RCC 7860 (cell line): ENCODE results near the gene ARHGAP10.
"Not testable (repeated sequence)": the region's sequence is repeated elsewhere in the genome, so short reads cannot be mapped to it uniquely, and the experiment has no call there.

ENCODE experiments used
- DNase-seq: peaks from one replicate; pipeline ENCODE4 v3.0.0-alpha.2; 2015; ENCODE audit warnings: low spot score
- FAIRE-seq: peaks from 2 replicates; lab custom pipeline; 2012; peaks lifted over from hg19 to GRCh38; lab: Jason Lieb, UNC

Gene ARHGAP10

GRCh38 chr4:148078061-148078460 is 346.2 kb downstream of the ARHGAP10 start:
- FAIRE-seq (no peak), DNase-seq (no peak)

GRCh38 chr4:148079961-148080360 is 348.1 kb downstream of the ARHGAP10 start:
- no peak for FAIRE-seq

GRCh38 chr4:148081267-148081666 is 349.4 kb downstream of the ARHGAP10 start:
- FAIRE-seq (no peak), DNase-seq (no peak)

More at GRCh38 chr4:148079961-148080360, 348.1 kb downstream of the ARHGAP10 start:
- DNase-seq: no peak

GRCh38 chr4:148081745-148082144 is 349.9 kb downstream of the ARHGAP10 start:
- no peak for DNase-seq
- FAIRE-seq: no peak

- not testable (repeated sequence) for FAIRE-seq, DNase-seq
Measured at GRCh38 chr4:148083073-148083472, 351.2 kb downstream of the ARHGAP10 start.

GRCh38 chr4:148089624-148090023 is 357.7 kb downstream of the ARHGAP10 start:
- FAIRE-seq (no peak), DNase-seq (no peak)

GRCh38 chr4:148090029-148090428 is 358.1 kb downstream of the ARHGAP10 start:
- no peak for DNase-seq
- FAIRE-seq: no peak

- DNase-seq: no peak
- no peak for FAIRE-seq
Measured at GRCh38 chr4:148090503-148091476, 358.9 kb downstream of the ARHGAP10 start.

- FAIRE-seq (no peak), DNase-seq (no peak)
Measured at GRCh38 chr4:148091896-148092295, 360.0 kb downstream of the ARHGAP10 start.

- no peak for FAIRE-seq
Measured at GRCh38 chr4:148092316-148093014, 360.6 kb downstream of the ARHGAP10 start.

GRCh38 chr4:148093065-148093464 is 361.2 kb downstream of the ARHGAP10 start:
- DNase-seq (no peak), FAIRE-seq (no peak)

More at GRCh38 chr4:148092316-148093014, 360.6 kb downstream of the ARHGAP10 start:
- DNase-seq: no peak

GRCh38 chr4:148094149-148094548 is 362.3 kb downstream of the ARHGAP10 start:
- FAIRE-seq: no peak
- no peak for DNase-seq

GRCh38 chr4:148095346-148095923 is 363.5 kb downstream of the ARHGAP10 start:
- DNase-seq (no peak), FAIRE-seq (no peak)

- FAIRE-seq (no peak), DNase-seq (no peak)
Measured at GRCh38 chr4:148097801-148098200, 365.9 kb downstream of the ARHGAP10 start.

- DNase-seq: no peak
- no peak for FAIRE-seq
Measured at GRCh38 chr4:148101235-148101634, 369.3 kb downstream of the ARHGAP10 start.

- no peak for FAIRE-seq
Measured at GRCh38 chr4:148101790-148102189, 369.9 kb downstream of the ARHGAP10 start.

GRCh38 chr4:148103597-148104355 is 371.9 kb downstream of the ARHGAP10 start:
- DNase-seq: no peak
- no peak for FAIRE-seq

More at GRCh38 chr4:148101790-148102189, 369.9 kb downstream of the ARHGAP10 start:
- no peak for DNase-seq

- FAIRE-seq: no peak
- DNase-seq: no peak
Measured at GRCh38 chr4:148108766-148109165, 376.9 kb downstream of the ARHGAP10 start.

- FAIRE-seq: no peak
- no peak for DNase-seq
Measured at GRCh38 chr4:148109216-148109615, 377.3 kb downstream of the ARHGAP10 start.

- FAIRE-seq (no peak), DNase-seq (no peak)
Measured at GRCh38 chr4:148110169-148110568, 378.3 kb downstream of the ARHGAP10 start.
